ENCODE results near the gene OR4K1. TPM values are rescaled to one million over a fixed set of nuclear protein-coding genes. Genes with fewer than 3 reads are reported as not detected.
"Not testable (repeated sequence)": the region's sequence is repeated elsewhere in the genome, so short reads cannot be mapped to it uniquely, and the experiment has no call there.

Gene OR4K1
- total RNA-seq, 1 experiment from 2014 or later, result not detected

- Mint-ChIP-seq H3K27ac (ENCODE audit: low read depth, unreplicated experiment) (no peak overlapping the region), H3K36me3 (ENCODE audit: insufficient read depth, unreplicated experiment) (no peaks in the 10 kb centered on the region), H3K4me1 (ENCODE audit: insufficient read depth, unreplicated experiment) (no peaks in the 10 kb centered on the region), H3K27me3 (ENCODE audit: insufficient read depth, unreplicated experiment) (no peaks in the 10 kb centered on the region), H3K9me3 (ENCODE audit: unreplicated experiment) (no peaks in the 10 kb centered on the region), H3K4me3 (ENCODE audit: unreplicated experiment) (no peak overlapping the region)
- intact Hi-C loops (cut with micrococcal nuclease), result no loop called here
- TF ChIP-seq CTCF (IDR thresholded peaks at IDR 0.05; ENCODE audit: unreplicated experiment), result no peak
- ChIA-PET POLR2A (no interaction called here), CTCF (no interaction called here)
- DNase-seq (ENCODE audit: unreplicated experiment), result no peak
- BruUV-seq (replicated peaks), result no TSS peak
These were observed 18.5 kb downstream of the OR4K1 start for GRCh38 chr14:19949218-19949617.

- CTCF ChIA-PET; POLR2A ChIA-PET; BruUV-seq (replicated peaks); H3K36me3 Mint-ChIP-seq (ENCODE audit: insufficient read depth, unreplicated experiment); intact Hi-C loops (cut with micrococcal nuclease); H3K27ac Mint-ChIP-seq (ENCODE audit: low read depth, unreplicated experiment); H3K4me3 Mint-ChIP-seq (ENCODE audit: unreplicated experiment); H3K9me3 Mint-ChIP-seq (ENCODE audit: unreplicated experiment); H3K4me1 Mint-ChIP-seq (ENCODE audit: insufficient read depth, unreplicated experiment); DNase-seq (ENCODE audit: unreplicated experiment): not testable (repeated sequence)
- H3K27me3 Mint-ChIP-seq (ENCODE audit: insufficient read depth, unreplicated experiment), result peaks cover 40% of the 10 kb centered on the region
These were observed 39.0 kb downstream of the OR4K1 start for GRCh38 chr14:19969735-19970134.

- no peak overlapping the region for H3K27ac Mint-ChIP-seq (ENCODE audit: low read depth, unreplicated experiment)
- DNase-seq (ENCODE audit: unreplicated experiment), result no peak
- no peaks in the 10 kb centered on the region for H3K9me3 Mint-ChIP-seq (ENCODE audit: unreplicated experiment)
- ChIA-PET POLR2A (no interaction called here), CTCF (no interaction called here)
- H3K4me3 Mint-ChIP-seq (ENCODE audit: unreplicated experiment), result no peak overlapping the region
- intact Hi-C loops (cut with micrococcal nuclease), result no loop called here
- H3K4me1 Mint-ChIP-seq (ENCODE audit: insufficient read depth, unreplicated experiment), result no peaks in the 10 kb centered on the region
- no peak for TF ChIP-seq CTCF (IDR thresholded peaks at IDR 0.05; ENCODE audit: unreplicated experiment)
- no TSS peak for BruUV-seq (replicated peaks)
- peaks cover 33% of the 10 kb centered on the region for H3K27me3 Mint-ChIP-seq (ENCODE audit: insufficient read depth, unreplicated experiment)
- H3K36me3 Mint-ChIP-seq (ENCODE audit: insufficient read depth, unreplicated experiment), result no peaks in the 10 kb centered on the region
These were observed 44.1 kb downstream of the OR4K1 start for GRCh38 chr14:19974844-19975243.

GRCh38 chr14:19975291-19975690, 44.6 kb downstream of the OR4K1 start, which contains the start of gene OR4K15:
TSS of gene OR4K15 (plus strand) at chr14:19975591. CDS start at chr14:19975591, 0 bp downstream.
- POLR2A ChIA-PET, result no interaction called here
- Mint-ChIP-seq H3K27ac (ENCODE audit: low read depth, unreplicated experiment) (no peak within 1 kb of the TSS), H3K4me3 (ENCODE audit: unreplicated experiment) (no peak within 1 kb of the TSS), H3K9me3 (ENCODE audit: unreplicated experiment) (no peaks in the 10 kb centered on the region), H3K36me3 (ENCODE audit: insufficient read depth, unreplicated experiment) (no peaks in the 10 kb centered on the region), H3K4me1 (ENCODE audit: insufficient read depth, unreplicated experiment) (no peaks in the 10 kb centered on the region), H3K27me3 (ENCODE audit: insufficient read depth, unreplicated experiment) (peaks cover 33% of the 10 kb centered on the region)
- CTCF ChIA-PET, result no interaction called here
- DNase-seq (ENCODE audit: unreplicated experiment), result no peak
- intact Hi-C loops (cut with micrococcal nuclease), result no loop called here
- BruUV-seq (replicated peaks), result no TSS peak
- no peak for TF ChIP-seq CTCF (IDR thresholded peaks at IDR 0.05; ENCODE audit: unreplicated experiment)

Other genes with a start within 250 kb of the OR4K1 start
- not detected in 2 replicates for gene OR11H2, start 217.0 kb upstream of the OR4K1 start, total RNA-seq (2022)
- not detected in 2 replicates for gene OR4Q3, start 187.3 kb upstream of the OR4K1 start, total RNA-seq (2022)
- not detected in 2 replicates for gene OR4M1, start 157.4 kb upstream of the OR4K1 start, total RNA-seq (2022)
- gene OR4N2, start 127.1 kb upstream of the OR4K1 start, total RNA-seq (2022), result not detected in 2 replicates
- gene OR4K2, start 55.8 kb upstream of the OR4K1 start, total RNA-seq (2022), result not detected in 2 replicates
- not detected in 2 replicates for gene OR4K5, start 10.3 kb upstream of the OR4K1 start, total RNA-seq (2022)
- not detected in 2 replicates for gene OR4K15, start 44.7 kb downstream of the OR4K1 start, total RNA-seq (2022)
- gene OR4Q2, start 71.2 kb downstream of the OR4K1 start, total RNA-seq (2022), result not detected in 2 replicates
- gene OR4K14, start 88.4 kb downstream of the OR4K1 start, total RNA-seq (2022), result not detected in 2 replicates
- gene OR4K13, start 105.1 kb downstream of the OR4K1 start, total RNA-seq (2022), result not detected in 2 replicates
- not detected in 2 replicates for gene OR4L1, start 129.1 kb downstream of the OR4K1 start, total RNA-seq (2022)
- not detected in 2 replicates for gene OR4K17, start 179.8 kb downstream of the OR4K1 start, total RNA-seq (2022)
- not detected in 2 replicates for gene OR4N5, start 207.9 kb downstream of the OR4K1 start, total RNA-seq (2022)